GM18861 (cell line): ENCODE data around the gene GNL1.

Experiments used
- ATAC-seq: cut with Tn5 transposase; IDR thresholded peaks from one replicate; pipeline ENCODE4 v1.9.1; 2021; ENCODE audit not compliant: unreplicated experiment

Gene GNL1

GRCh38 chr6:30556066-30556905, at the start of gene GNL1:
Gene GNL1 (minus strand): TSS chr6:30556489. CDS start chr6:30556203, 286 bp downstream.
- ATAC-seq, result peak; percentile 50

GRCh38 chr6:30603961-30604360, 47.7 kb upstream of the GNL1 start:
- ATAC-seq, result no peak

GRCh38 chr6:30601815-30602641, 45.7 kb upstream of the GNL1 start:
- ATAC-seq, result no peak

- no peak for ATAC-seq
These were observed 45.1 kb upstream of the GNL1 start for GRCh38 chr6:30601436-30601814.

GRCh38 chr6:30600451-30600961, 44.2 kb upstream of the GNL1 start:
- ATAC-seq, result no peak

GRCh38 chr6:30599625-30600324, 43.5 kb upstream of the GNL1 start:
- ATAC-seq, result no peak

- no peak for ATAC-seq
These were observed 42.8 kb upstream of the GNL1 start for GRCh38 chr6:30598912-30599624.

GRCh38 chr6:30597315-30598144, 41.2 kb upstream of the GNL1 start:
- ATAC-seq, result peak; percentile 39

- no peak for ATAC-seq
These were observed 36.0 kb upstream of the GNL1 start for GRCh38 chr6:30592287-30592686.

GRCh38 chr6:30591008-30591407, 34.7 kb upstream of the GNL1 start:
- no peak for ATAC-seq

GRCh38 chr6:30590509-30590908, 34.2 kb upstream of the GNL1 start:
- ATAC-seq, result no peak

- no peak for ATAC-seq
These were observed 33.6 kb upstream of the GNL1 start for GRCh38 chr6:30589754-30590358.

GRCh38 chr6:30583921-30584320, 27.6 kb upstream of the GNL1 start:
- no peak for ATAC-seq

- ATAC-seq, result no peak
These were observed 21.8 kb upstream of the GNL1 start for GRCh38 chr6:30578051-30578450.

GRCh38 chr6:30573113-30573512, 16.8 kb upstream of the GNL1 start:
- ATAC-seq, result no peak

GRCh38 chr6:30572148-30572547, 15.9 kb upstream of the GNL1 start:
- no peak for ATAC-seq

- no peak for ATAC-seq
These were observed 15.4 kb upstream of the GNL1 start for GRCh38 chr6:30571762-30572082.

GRCh38 chr6:30571075-30571761, 14.9 kb upstream of the GNL1 start, which contains the start of gene ABCF1:
Gene ABCF1 (plus strand): TSS chr6:30571442. CDS start chr6:30571488, 46 bp downstream.
- ATAC-seq, result peak; percentile 83

GRCh38 chr6:30570740-30571074, 14.4 kb upstream of the GNL1 start:
- peak; percentile 18 for ATAC-seq
